Fibroblast of lung (primary cell): ENCODE results near the gene HSF4. TPM values are rescaled to one million over a fixed set of nuclear protein-coding genes. Genes with fewer than 3 reads are reported as not detected.

Source experiments
- DNase-seq, 2 donors: peaks; one replicate each; pipeline versions ENCODE4 v3.0.0 to v3.0.0-alpha.2; 2010; ENCODE audit warnings: low read depth in 2 of 2
- H2AFZ ChIP-seq: 2 replicates; pipeline ENCODE4 v1.5.1; 2012; ENCODE audit warnings: low read length, control low read depth, inconsistent platforms
- H3K27ac ChIP-seq: 2 replicates; pipeline ENCODE4 v1.5.1; 2011; ENCODE audit warnings: low read length, control low read depth; ENCODE audit not compliant: insufficient read depth
- H3K27me3 ChIP-seq: 2 replicates; pipeline ENCODE4 v1.5.1; 2011; ENCODE audit warnings: mild to moderate bottlenecking, low read length; ENCODE audit not compliant: control insufficient read depth, insufficient read depth
- H3K36me3 ChIP-seq: 2 replicates; pipeline ENCODE4 v1.5.1; 2011; ENCODE audit warnings: low read length; ENCODE audit not compliant: control insufficient read depth, insufficient read depth
- H3K4me1 ChIP-seq: 2 replicates; pipeline ENCODE4 v1.5.1; 2011; ENCODE audit warnings: low read length; ENCODE audit not compliant: control insufficient read depth, insufficient read depth; ENCODE audit errors: extremely low read depth
- H3K4me2 ChIP-seq: 2 replicates; pipeline ENCODE4 v1.5.1; 2011; ENCODE audit warnings: low read length, control low read depth; ENCODE audit not compliant: insufficient read depth; ENCODE audit errors: extremely low read depth
- H3K4me3 ChIP-seq, 4 experiments: fragments of 200-600 bp in 1 of 4; sonication (generic) in 1 of 4; replicated peaks in 1 of 4; 2 replicates each; pipeline ENCODE4 v1.5.1; 2011 to 2016; ENCODE audit warnings: low read length in 4 of 4, low read depth in 3 of 4, mild to moderate bottlenecking in 3 of 4, control low read depth in 2 of 4, inconsistent platforms in 1 of 4, mixed read lengths in 1 of 4; ENCODE audit not compliant: insufficient read depth in 1 of 4; ENCODE audit errors: control extremely low read depth in 1 of 4
- H3K79me2 ChIP-seq: 2 replicates; pipeline ENCODE4 v1.5.1; 2012; ENCODE audit warnings: mild to moderate bottlenecking, low read length, inconsistent platforms; ENCODE audit not compliant: control insufficient read depth, insufficient read depth
- H3K9ac ChIP-seq: 2 replicates; pipeline ENCODE4 v1.5.1; 2011; ENCODE audit warnings: mild to moderate bottlenecking, low read length, control low read depth; ENCODE audit not compliant: insufficient read depth
- H3K9me3 ChIP-seq: 2 replicates; pipeline ENCODE4 v1.5.1; 2012; ENCODE audit warnings: low read depth, low read length; ENCODE audit not compliant: control insufficient read depth, insufficient read depth
- H4K20me1 ChIP-seq: 2 replicates; pipeline ENCODE4 v1.5.1; 2011; ENCODE audit warnings: low read length; ENCODE audit not compliant: control insufficient read depth, insufficient read depth; ENCODE audit errors: extremely low read depth
- CTCF ChIP-seq, 2 donors: IDR thresholded peaks in 1 of 2; conservative IDR thresholded peaks in 1 of 2; 1 replicate in 1 of 2; 2 replicates in 1 of 2; pipeline ENCODE4 v1.5.1; 2011 to 2012; ENCODE audit warnings: low read length in 2 of 2, control low read depth in 1 of 2, inconsistent platforms in 1 of 2, low read depth in 1 of 2, mild to moderate bottlenecking in 1 of 2
- EZH2 ChIP-seq: IDR thresholded peaks from 2 replicates; pipeline ENCODE4 v1.5.1; 2012; ENCODE audit warnings: low read length, control low read depth, mild to moderate bottlenecking; ENCODE audit errors: missing control alignments
- polyA plus RNA-seq, 2 donors: library from polyadenylated mRNA; depleted of rRNA in 1 of 2; stranded (reverse) in 1 of 2; unstranded in 1 of 2; fragments of >200 nt; gene quantifications; 2 replicates each; pipeline ENCODE4 v1.2.1, GENCODE V29; 2011 to 2012; ENCODE audit warnings: missing spikeins in 1 of 2
- total RNA-seq: library from RNA; depleted of rRNA; stranded (reverse); fragments of >200 nt; gene quantifications from 2 replicates; pipeline ENCODE4 v1.2.1, GENCODE V29; 2014

The HSF4 gene
- total and polyA plus RNA-seq, 2 donors (not counting 1 experiment from before 2014, with no cell fraction given) = 6.4 to 25.8 TPM

- H3K27ac ChIP-seq = no peak overlapping the region
- H3K4me3 ChIP-seq = no peak overlapping the region
Measured at GRCh38 chr16:67215706-67216105, 51.2 kb downstream of the HSF4 start.

GRCh38 chr16:67216612-67217490, 52.3 kb downstream of the HSF4 start:
- TF ChIP-seq EZH2 (no peak), CTCF (conservative IDR thresholded peaks at IDR 0.05 in 1 of 2, IDR thresholded peaks at IDR 0.05 in 1 of 2; ENCODE audit: low read depth in 1 of 2, low read length in 2 of 2) (no peak)
- peak overlapping the region; percentile 5 for H2AFZ ChIP-seq
- no peak for DNase-seq
- H3K9ac ChIP-seq = no peak overlapping the region
- H3K4me2 ChIP-seq = no peak overlapping the region
- no peaks in the 10 kb centered on the region for H4K20me1 ChIP-seq
- H3K4me3 ChIP-seq = no peak overlapping the region
- H3K27me3 ChIP-seq = no peaks in the 10 kb centered on the region
- H3K36me3 ChIP-seq = no peaks in the 10 kb centered on the region
- no peaks in the 10 kb centered on the region for H3K79me2 ChIP-seq
- H3K4me1 ChIP-seq = peaks cover 6% of the 10 kb centered on the region
- H3K27ac ChIP-seq = no peak overlapping the region
- no peaks in the 10 kb centered on the region for H3K9me3 ChIP-seq

More at GRCh38 chr16:67215706-67216105, 51.2 kb downstream of the HSF4 start:
- H3K79me2 ChIP-seq = no peaks in the 10 kb centered on the region
- no peaks in the 10 kb centered on the region for H3K9me3 ChIP-seq
- no peak for TF ChIP-seq EZH2
- no peak for TF ChIP-seq CTCF (conservative IDR thresholded peaks at IDR 0.05 in 1 of 2, IDR thresholded peaks at IDR 0.05 in 1 of 2; ENCODE audit: low read depth in 1 of 2, low read length in 2 of 2)
- no peaks in the 10 kb centered on the region for H3K36me3 ChIP-seq
- H3K4me1 ChIP-seq = peaks cover 6% of the 10 kb centered on the region
- H3K9ac ChIP-seq = no peak overlapping the region
- H3K27me3 ChIP-seq = no peaks in the 10 kb centered on the region
- no peak overlapping the region for H3K4me2 ChIP-seq
- no peaks in the 10 kb centered on the region for H4K20me1 ChIP-seq
- no peak overlapping the region for H2AFZ ChIP-seq
- DNase-seq = no peak

Other genes starting within 250 kb of the HSF4 start
- gene CDH16, start 245.9 kb upstream of the HSF4 start, total RNA-seq = not detected in 2 replicates
- gene CDH16, start 245.9 kb upstream of the HSF4 start, polyA plus RNA-seq = not detected in 2 replicates
- 41.1 and 83.7 TPM in 2 replicates for gene RRAD, start 239.2 kb upstream of the HSF4 start, total RNA-seq
- gene RRAD, start 239.2 kb upstream of the HSF4 start, polyA plus RNA-seq = 7.8 and 11.6 TPM in 2 replicates
- 188 and 217 TPM in 2 replicates for gene CIAO2B, start 230.3 kb upstream of the HSF4 start, total RNA-seq
- gene CIAO2B, start 230.3 kb upstream of the HSF4 start, polyA plus RNA-seq = 115 and 138 TPM in 2 replicates
- 38.0 and 47.6 TPM in 2 replicates for gene CES2, start 229.2 kb upstream of the HSF4 start, total RNA-seq
- 22.9 and 26.9 TPM in 2 replicates for gene CES2, start 229.2 kb upstream of the HSF4 start, polyA plus RNA-seq
- gene CES3, start 203.5 kb upstream of the HSF4 start, total RNA-seq = 0.77 and 1.3 TPM in 2 replicates
- 0.01 and 0.07 TPM in 2 replicates for gene CES3, start 203.5 kb upstream of the HSF4 start, polyA plus RNA-seq
- gene CES4A, start 176.2 kb upstream of the HSF4 start, total RNA-seq = 2.1 TPM in 2 replicates
- 1.3 and 2.3 TPM in 2 replicates for gene CES4A, start 176.2 kb upstream of the HSF4 start, polyA plus RNA-seq
- gene CBFB, start 135.6 kb upstream of the HSF4 start, total RNA-seq = 51.7 and 63.7 TPM in 2 replicates
- 64.1 and 100 TPM in 2 replicates for gene CBFB, start 135.6 kb upstream of the HSF4 start, polyA plus RNA-seq
- 15.2 and 18.3 TPM in 2 replicates for gene PHAF1, start 54.8 kb upstream of the HSF4 start, total RNA-seq
- gene PHAF1, start 54.8 kb upstream of the HSF4 start, polyA plus RNA-seq = 21.5 and 23.0 TPM in 2 replicates
- gene B3GNT9, start 13.7 kb upstream of the HSF4 start, total RNA-seq = 29.3 and 34.7 TPM in 2 replicates
- 23.2 and 29.6 TPM in 2 replicates for gene B3GNT9, start 13.7 kb upstream of the HSF4 start, polyA plus RNA-seq
- gene TRADD, start 4.8 kb upstream of the HSF4 start, total RNA-seq = 18.0 and 20.8 TPM in 2 replicates
- gene TRADD, start 4.8 kb upstream of the HSF4 start, polyA plus RNA-seq = 5.8 and 7.6 TPM in 2 replicates
- gene FBXL8, start 4.8 kb upstream of the HSF4 start, total RNA-seq = 9.8 and 10.4 TPM in 2 replicates
- 2.4 and 4.0 TPM in 2 replicates for gene FBXL8, start 4.8 kb upstream of the HSF4 start, polyA plus RNA-seq
- 12.8 and 23.3 TPM in 2 replicates for gene NOL3, start 5.8 kb downstream of the HSF4 start, total RNA-seq
- 6.2 and 8.0 TPM in 2 replicates for gene NOL3, start 5.8 kb downstream of the HSF4 start, polyA plus RNA-seq
- 21.8 and 28.4 TPM in 2 replicates for gene MATCAP1, start 19.2 kb downstream of the HSF4 start, total RNA-seq
- 12.7 and 16.6 TPM in 2 replicates for gene MATCAP1, start 19.2 kb downstream of the HSF4 start, polyA plus RNA-seq
- gene EXOC3L1, start 25.4 kb downstream of the HSF4 start, total RNA-seq = 0.26 and 0.33 TPM in 2 replicates
- 0.09 TPM in 1 of 2 replicates, not detected in the other for gene EXOC3L1, start 25.4 kb downstream of the HSF4 start, polyA plus RNA-seq
- gene E2F4, start 27.4 kb downstream of the HSF4 start, total RNA-seq = 42.4 and 48.3 TPM in 2 replicates
- 59.9 and 70.4 TPM in 2 replicates for gene E2F4, start 27.4 kb downstream of the HSF4 start, polyA plus RNA-seq
- 0.26 and 0.33 TPM in 2 replicates for gene ELMO3, start 34.4 kb downstream of the HSF4 start, total RNA-seq
- 0.36 and 0.42 TPM in 2 replicates for gene ELMO3, start 34.4 kb downstream of the HSF4 start, polyA plus RNA-seq
- gene TMEM208, start 62.4 kb downstream of the HSF4 start, total RNA-seq = 25.7 and 26.3 TPM in 2 replicates
- gene TMEM208, start 62.4 kb downstream of the HSF4 start, polyA plus RNA-seq = 43.2 and 53.5 TPM in 2 replicates
- 7.1 and 13.9 TPM in 2 replicates for gene FHOD1, start 82.7 kb downstream of the HSF4 start, total RNA-seq
- gene FHOD1, start 82.7 kb downstream of the HSF4 start, polyA plus RNA-seq = 25.8 and 32.7 TPM in 2 replicates
- 1.0 and 2.3 TPM in 2 replicates for gene SLC9A5, start 84.2 kb downstream of the HSF4 start, total RNA-seq
- 1.9 and 2.0 TPM in 2 replicates for gene SLC9A5, start 84.2 kb downstream of the HSF4 start, polyA plus RNA-seq
- gene PLEKHG4, start 114.8 kb downstream of the HSF4 start, total RNA-seq = 23.6 and 37.7 TPM in 2 replicates
- gene PLEKHG4, start 114.8 kb downstream of the HSF4 start, polyA plus RNA-seq = 9.9 and 11.5 TPM in 2 replicates
- under 0.01 and 0.17 TPM in 2 replicates for gene KCTD19, start 162.0 kb downstream of the HSF4 start, total RNA-seq
- 0.10 TPM in 1 of 2 replicates, not detected in the other for gene KCTD19, start 162.0 kb downstream of the HSF4 start, polyA plus RNA-seq
- gene LRRC36, start 162.1 kb downstream of the HSF4 start, total RNA-seq = 0.51 and 0.66 TPM in 2 replicates
- 0.06 and 0.38 TPM in 2 replicates for gene LRRC36, start 162.1 kb downstream of the HSF4 start, polyA plus RNA-seq
- 1.5 and 3.8 TPM in 2 replicates for gene TPPP3, start 228.8 kb downstream of the HSF4 start, total RNA-seq
- gene TPPP3, start 228.8 kb downstream of the HSF4 start, polyA plus RNA-seq = 2.9 and 6.5 TPM in 2 replicates